ENCODE measurements around the gene MYCBP.
A peak's percentile ranks its signal among the peaks of the same experiment; 100 is the strongest.

Gene MYCBP

GRCh38 chr1:38829368-38829767 lies 43.8 kb downstream of the MYCBP start:
- H3K4me3 ChIP-seq (ENCODE audit: low read depth in 1 of 2, low read length in 1 of 2), result no peak overlapping the region
- H3K36me3 ChIP-seq, result no peaks in the 10 kb centered on the region
- H3K4me1 ChIP-seq (ENCODE audit: control insufficient read depth in 1 of 2, insufficient read depth in 1 of 2, low read depth in 1 of 2, low read length in 1 of 2), result peaks cover 53 to 61% of the 10 kb centered on the region in 2 experiments
- no peaks in the 10 kb centered on the region for H3K9me3 ChIP-seq
- TF ChIP-seq, protein P1, sequence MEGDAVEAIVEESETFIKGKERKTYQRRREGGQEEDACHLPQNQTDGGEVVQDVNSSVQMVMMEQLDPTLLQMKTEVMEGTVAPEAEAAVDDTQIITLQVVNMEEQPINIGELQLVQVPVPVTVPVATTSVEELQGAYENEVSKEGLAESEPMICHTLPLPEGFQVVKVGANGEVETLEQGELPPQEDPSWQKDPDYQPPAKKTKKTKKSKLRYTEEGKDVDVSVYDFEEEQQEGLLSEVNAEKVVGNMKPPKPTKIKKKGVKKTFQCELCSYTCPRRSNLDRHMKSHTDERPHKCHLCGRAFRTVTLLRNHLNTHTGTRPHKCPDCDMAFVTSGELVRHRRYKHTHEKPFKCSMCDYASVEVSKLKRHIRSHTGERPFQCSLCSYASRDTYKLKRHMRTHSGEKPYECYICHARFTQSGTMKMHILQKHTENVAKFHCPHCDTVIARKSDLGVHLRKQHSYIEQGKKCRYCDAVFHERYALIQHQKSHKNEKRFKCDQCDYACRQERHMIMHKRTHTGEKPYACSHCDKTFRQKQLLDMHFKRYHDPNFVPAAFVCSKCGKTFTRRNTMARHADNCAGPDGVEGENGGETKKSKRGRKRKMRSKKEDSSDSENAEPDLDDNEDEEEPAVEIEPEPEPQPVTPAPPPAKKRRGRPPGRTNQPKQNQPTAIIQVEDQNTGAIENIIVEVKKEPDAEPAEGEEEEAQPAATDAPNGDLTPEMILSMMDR (IDR thresholded peaks at IDR 0.05), result no peak
- H3K27me3 ChIP-seq, result no peaks in the 10 kb centered on the region
- no peak overlapping the region for H3K27ac ChIP-seq

GRCh38 chr1:38827318-38827717 lies 45.8 kb downstream of the MYCBP start:
- Histone ChIP-seq H3K4me3 (ENCODE audit: low read depth in 1 of 2, low read length in 1 of 2) (no peak overlapping the region), H3K4me1 (ENCODE audit: control insufficient read depth in 1 of 2, insufficient read depth in 1 of 2, low read depth in 1 of 2, low read length in 1 of 2) (peaks cover 45 to 58% of the 10 kb centered on the region in 2 experiments), H3K27me3 (no peaks in the 10 kb centered on the region), H3K9me3 (no peaks in the 10 kb centered on the region), H3K36me3 (no peaks in the 10 kb centered on the region), H3K27ac (peak overlapping the region; percentile 62)
- TF ChIP-seq, protein P1 (IDR thresholded peaks at IDR 0.05), result no peak

- Histone ChIP-seq H3K27ac (peak overlapping the region; percentile 62), H3K4me3 (ENCODE audit: low read depth in 1 of 2, low read length in 1 of 2) (no peak overlapping the region), H3K36me3 (no peaks in the 10 kb centered on the region), H3K4me1 (ENCODE audit: control insufficient read depth in 1 of 2, insufficient read depth in 1 of 2, low read depth in 1 of 2, low read length in 1 of 2) (peaks cover 48 to 60% of the 10 kb centered on the region in 2 experiments), H3K27me3 (no peaks in the 10 kb centered on the region), H3K9me3 (no peaks in the 10 kb centered on the region)
- TF ChIP-seq, protein P1 (IDR thresholded peaks at IDR 0.05), result no peak
Observed at GRCh38 chr1:38826886-38827285, 46.3 kb downstream of the MYCBP start.

DNA sequence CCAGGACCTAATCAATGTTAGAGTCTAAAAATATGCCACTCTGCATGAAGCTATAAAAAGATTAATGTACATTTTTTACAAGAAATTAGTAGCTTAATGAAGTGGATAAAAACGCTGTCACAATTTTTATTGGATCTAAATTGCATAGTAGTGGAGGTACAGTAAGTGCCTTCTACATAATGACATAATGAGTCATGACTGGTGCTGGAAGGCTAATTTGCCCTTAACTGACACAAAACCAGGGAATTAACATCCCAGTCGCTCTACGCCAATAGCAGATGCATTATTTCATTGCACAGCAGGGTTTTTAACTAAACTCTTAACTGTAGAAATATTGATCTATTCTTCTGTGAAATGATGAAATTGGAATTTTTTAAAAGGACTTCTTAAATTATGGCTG lies 46.9 kb downstream of the MYCBP start:
- Histone ChIP-seq H3K36me3 (no peaks in the 10 kb centered on the region), H3K27ac (no peak overlapping the region), H3K4me1 (ENCODE audit: control insufficient read depth in 1 of 2, insufficient read depth in 1 of 2, low read depth in 1 of 2, low read length in 1 of 2) (peaks cover 45 to 54% of the 10 kb centered on the region in 2 experiments), H3K4me3 (ENCODE audit: low read depth in 1 of 2, low read length in 1 of 2) (no peak overlapping the region), H3K27me3 (no peaks in the 10 kb centered on the region), H3K9me3 (no peaks in the 10 kb centered on the region)
- TF ChIP-seq, protein P1 (IDR thresholded peaks at IDR 0.05), result no peak

DNA sequence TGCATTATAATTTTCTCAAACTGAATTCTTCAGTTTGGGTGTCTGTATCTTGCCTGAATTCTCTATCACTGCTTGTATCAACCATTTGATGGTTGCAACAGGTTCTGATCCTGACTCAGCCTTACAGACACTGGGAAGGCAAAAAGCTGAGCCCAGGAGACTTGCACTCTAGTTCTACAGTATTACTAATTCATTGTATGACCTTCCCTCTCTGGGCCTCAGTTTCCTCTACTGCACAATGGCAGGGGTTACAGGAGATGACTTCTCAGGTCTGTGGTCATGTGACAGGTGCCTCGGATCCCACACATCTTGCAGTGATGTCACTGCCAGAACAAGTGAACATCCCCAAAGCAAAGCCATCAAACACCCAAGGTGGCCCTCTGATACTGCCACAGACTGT lies 52.3 kb downstream of the MYCBP start:
- Histone ChIP-seq H3K9me3 (no peaks in the 10 kb centered on the region), H3K4me3 (ENCODE audit: low read depth in 1 of 2, low read length in 1 of 2) (no peak overlapping the region), H3K4me1 (ENCODE audit: control insufficient read depth in 1 of 2, insufficient read depth in 1 of 2, low read depth in 1 of 2, low read length in 1 of 2) (peaks cover 29 to 40% of the 10 kb centered on the region in 2 experiments), H3K36me3 (no peaks in the 10 kb centered on the region), H3K27me3 (peaks cover 21% of the 10 kb centered on the region), H3K27ac (no peak overlapping the region)
- TF ChIP-seq, protein P1 (IDR thresholded peaks at IDR 0.05), result no peak

- peaks cover 29 to 41% of the 10 kb centered on the region in 2 experiments for H3K4me1 ChIP-seq (ENCODE audit: control insufficient read depth in 1 of 2, insufficient read depth in 1 of 2, low read depth in 1 of 2, low read length in 1 of 2)
- no peaks in the 10 kb centered on the region for H3K9me3 ChIP-seq
- H3K4me3 ChIP-seq (ENCODE audit: low read depth in 1 of 2, low read length in 1 of 2), result no peak overlapping the region
- TF ChIP-seq, protein P1 (IDR thresholded peaks at IDR 0.05), result no peak
- peaks cover 34% of the 10 kb centered on the region for H3K27me3 ChIP-seq
- no peaks in the 10 kb centered on the region for H3K36me3 ChIP-seq
- H3K27ac ChIP-seq, result no peak overlapping the region
Observed at GRCh38 chr1:38819516-38819915, 53.6 kb downstream of the MYCBP start.

Data from neutrophil (primary cell).